ENCODE measurements around the gene SLC4A5. TPM values are rescaled to one million over a fixed set of nuclear protein-coding genes. Genes with fewer than 3 reads are reported as not detected.

The SLC4A5 gene
- total RNA-seq, 4 donors from 2014 or later, result 18.3 to 94.5 (median 59.8) TPM

GRCh38 chr2:74168739-74169138 lies 174.5 kb downstream of the SLC4A5 start:
- H3K4me3 ChIP-seq (replicated peaks in 1 of 3), result no peak overlapping the region
- no peaks in the 10 kb centered on the region for H3K4me1 ChIP-seq
- H3K27ac ChIP-seq, result no peak overlapping the region
- no peak for DNase-seq
- 75 to 83% methylated on average over 2 of the region's 2 CpGs for WGBS, 2 donors
- no peaks in the 10 kb centered on the region for H3K27me3 ChIP-seq
- TF ChIP-seq CTCF (IDR thresholded peaks at IDR 0.05) (no peak), POLR2A (IDR thresholded peaks at IDR 0.05) (no peak)
- H3K9me3 ChIP-seq, result no peaks in the 10 kb centered on the region
- H3K36me3 ChIP-seq, result peaks cover 36 to 71% of the 10 kb centered on the region in 2 donors
- intact Hi-C loops (cut with DNase I), result no loop called here

Small RNAs within 50 kb of the gene (small RNA-seq; reads per million reads assigned to genes)
- gene RNU6-542P (not detected), gene TAF13P2 (not detected)

Other genes starting within 250 kb of the SLC4A5 start
- 10 to 100 TPM; 16.4 to 94.2 (median 78.6) TPM for gene BOLA3, start 195.5 kb downstream of the SLC4A5 start, total RNA-seq
- 100 to 1,000 TPM in 3 of 4 donors, 10 to 100 TPM in 1; 92.4 to 117 (median 106) TPM for gene MOB1A, start 164.5 kb downstream of the SLC4A5 start, total RNA-seq
- gene MTHFD2, start 144.8 kb downstream of the SLC4A5 start, total RNA-seq, result 10 to 100 TPM in 3 of 4 donors, 1 to 10 TPM in 1; 9.0 to 34.8 (median 20.9) TPM
- 100 to 1,000 TPM in 3 of 4 donors, 10 to 100 TPM in 1; 82.6 to 124 (median 108) TPM for gene DCTN1, start 36.9 kb upstream of the SLC4A5 start, total RNA-seq
- 1 to 10 TPM; 2.3 to 3.4 (median 3.1) TPM for gene C2orf81, start 78.2 kb upstream of the SLC4A5 start, total RNA-seq
- gene WDR54, start 78.3 kb upstream of the SLC4A5 start, total RNA-seq, result 10 to 100 TPM in 3 of 4 donors, 1 to 10 TPM in 1; 6.5 to 19.3 (median 13.6) TPM
- gene RTKN, start 98.5 kb upstream of the SLC4A5 start, total RNA-seq, result 10 to 100 TPM; 24.5 to 41.9 (median 35.6) TPM
- gene INO80B, start 111.7 kb upstream of the SLC4A5 start, total RNA-seq, result 10 to 100 TPM; 19.9 to 74.4 (median 46.1) TPM
- gene WBP1, start 115.0 kb upstream of the SLC4A5 start, total RNA-seq, result 100 to 1,000 TPM in 2 of 4 donors, 10 to 100 TPM in 2; 60.7 to 119 (median 102) TPM
- gene MOGS, start 122.0 kb upstream of the SLC4A5 start, total RNA-seq, result 10 to 100 TPM; 40.9 to 57.6 (median 51.3) TPM
- gene MRPL53, start 129.3 kb upstream of the SLC4A5 start, total RNA-seq, result 10 to 100 TPM; 15.0 to 49.4 (median 40.9) TPM
- 10 to 100 TPM; 13.6 to 58.7 (median 31.3) TPM for gene CCDC142, start 139.6 kb upstream of the SLC4A5 start, total RNA-seq
- gene TTC31, start 139.7 kb upstream of the SLC4A5 start, total RNA-seq, result 10 to 100 TPM; 18.9 to 38.0 (median 22.4) TPM
- 1 to 10 TPM in 2 of 4 donors, under 1 TPM in 1, not detected in 1; 0.50 to 2.6 (median 1.9) TPM for gene LBX2, start 156.2 kb upstream of the SLC4A5 start, total RNA-seq
- 10 to 100 TPM; 11.0 to 25.9 (median 17.1) TPM for gene PCGF1, start 164.3 kb upstream of the SLC4A5 start, total RNA-seq
- gene TLX2, start 171.0 kb upstream of the SLC4A5 start, total RNA-seq, result not detected
- gene DQX1, start 182.8 kb upstream of the SLC4A5 start, total RNA-seq, result not detected
- 100 to 1,000 TPM in 3 of 4 donors, 10 to 100 TPM in 1; 93.7 to 168 (median 112) TPM for gene AUP1, start 186.3 kb upstream of the SLC4A5 start, total RNA-seq
- 10 to 100 TPM; 27.3 to 45.9 (median 37.5) TPM for gene HTRA2, start 186.5 kb upstream of the SLC4A5 start, total RNA-seq
- gene LOXL3, start 210.5 kb upstream of the SLC4A5 start, total RNA-seq, result 1 to 10 TPM in 3 of 4 donors, under 1 TPM in 1; 0.98 to 5.6 (median 2.2) TPM
- gene DOK1, start 211.3 kb upstream of the SLC4A5 start, total RNA-seq, result 10 to 100 TPM; 14.4 to 19.4 (median 18.4) TPM

Data from thyroid gland (tissue), 4 donors.